ENCODE measurements around the gene CSPG4.
A peak's percentile ranks its signal among the peaks of the same experiment; 100 is the strongest.
"Not testable (repeated sequence)": the region's sequence is repeated elsewhere in the genome, so short reads cannot be mapped to it uniquely, and the experiment has no call there.

Gene CSPG4

DNA sequence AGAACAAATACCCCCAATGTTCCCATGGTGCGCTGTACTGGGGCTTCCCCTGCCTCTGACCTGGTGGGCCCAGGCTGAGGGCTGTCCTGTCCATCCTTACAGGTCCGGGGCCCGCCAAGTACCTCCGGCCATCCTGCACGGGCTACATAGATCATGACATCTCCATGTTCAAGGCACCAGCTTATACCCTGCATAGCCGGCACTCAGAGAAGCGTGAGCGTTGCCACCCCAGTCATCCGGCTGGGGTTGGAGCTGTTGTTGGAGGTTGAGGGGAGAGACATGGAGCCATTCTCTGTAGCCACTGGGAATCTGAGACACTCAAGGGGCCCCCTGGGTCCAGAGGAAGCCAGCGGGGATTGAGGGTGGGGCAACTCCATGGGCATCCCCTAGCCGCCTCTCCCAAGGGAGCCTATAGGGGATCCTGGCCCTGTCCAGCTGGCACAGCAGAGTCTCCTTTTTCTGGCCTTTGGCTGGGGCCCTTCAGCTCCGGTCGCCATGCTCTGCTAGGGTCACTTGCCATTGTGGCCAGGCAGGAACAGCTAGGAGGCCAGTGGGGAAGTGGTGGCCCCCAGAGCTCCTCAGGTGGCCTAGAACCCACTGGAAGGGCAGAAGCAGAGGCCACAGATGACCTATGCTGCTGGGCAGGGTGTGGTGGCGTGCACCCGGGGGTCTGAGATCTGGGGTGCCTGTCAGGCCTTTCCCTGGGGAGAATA, 12.5 kb upstream of the CSPG4 start:
- no peak for DNase-seq

- DNase-seq = peak; percentile 34 to 52
Observed at GRCh38 chr15:75723847-75724660, 11.4 kb upstream of the CSPG4 start.

GRCh38 chr15:75723171-75723846, 10.7 kb upstream of the CSPG4 start:
- DNase-seq = no peak

- no peak for DNase-seq
Observed at GRCh38 chr15:75721923-75722870, 9.5 kb upstream of the CSPG4 start.

- DNase-seq = no peak
Observed at GRCh38 chr15:75721480-75721922, 8.9 kb upstream of the CSPG4 start.

DNA sequence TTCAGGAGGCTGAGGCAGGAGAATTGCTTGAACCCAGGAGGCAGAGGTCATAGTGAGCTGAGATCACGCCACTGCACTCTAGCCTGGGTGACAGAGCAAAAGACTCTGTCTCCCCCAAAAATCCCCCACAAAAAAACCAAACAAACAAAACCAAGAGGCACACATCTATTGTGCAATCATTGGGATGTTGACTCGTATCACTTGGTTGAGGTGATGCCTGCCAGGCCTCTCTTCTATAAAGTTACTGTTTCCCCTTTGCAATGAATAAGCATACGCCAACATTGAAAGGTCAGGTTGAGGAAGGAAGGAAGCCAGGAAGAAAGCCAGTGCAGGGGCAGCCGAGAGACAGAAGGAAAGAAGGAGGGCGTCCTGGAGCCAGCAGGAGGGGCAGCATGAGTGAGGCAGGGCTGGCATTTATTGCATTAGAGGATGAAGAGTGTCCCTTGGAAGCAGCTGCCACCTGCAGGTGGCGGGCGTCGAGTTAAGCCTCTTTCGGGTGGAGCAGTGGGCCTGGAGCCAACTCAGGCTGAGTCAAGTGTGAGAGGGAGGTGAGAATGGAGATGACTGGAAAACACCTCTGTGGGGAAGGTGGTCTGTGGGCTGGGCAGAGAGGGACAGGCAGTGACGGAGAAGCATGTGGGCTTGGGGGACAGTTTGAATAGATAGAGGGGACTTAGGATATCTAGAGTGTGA, 8.3 kb upstream of the CSPG4 start:
- DNase-seq = peak; percentile 35 to 60

DNA sequence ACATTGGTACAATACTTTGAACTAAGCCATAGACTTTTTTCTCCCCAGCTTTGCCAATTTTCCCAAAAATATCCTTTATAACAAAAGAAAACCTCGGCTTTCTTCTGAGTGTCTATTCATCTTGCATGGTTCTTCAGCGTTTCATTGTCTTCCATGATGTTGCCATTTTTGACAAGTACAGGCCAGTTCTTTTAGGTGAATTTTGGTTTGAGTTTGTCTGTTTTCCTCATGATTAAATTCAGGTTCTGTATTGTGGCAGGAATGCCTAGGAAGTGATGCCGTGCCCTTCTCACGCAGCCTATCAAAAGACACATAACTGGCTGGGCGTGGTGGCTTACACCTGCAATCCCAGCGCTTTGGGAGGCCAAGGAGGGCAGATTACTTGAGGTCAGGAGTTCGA, 7.6 kb upstream of the CSPG4 start:
- DNase-seq = no peak

- no peak for DNase-seq
Observed at GRCh38 chr15:75718328-75718727, 5.7 kb upstream of the CSPG4 start.

DNA sequence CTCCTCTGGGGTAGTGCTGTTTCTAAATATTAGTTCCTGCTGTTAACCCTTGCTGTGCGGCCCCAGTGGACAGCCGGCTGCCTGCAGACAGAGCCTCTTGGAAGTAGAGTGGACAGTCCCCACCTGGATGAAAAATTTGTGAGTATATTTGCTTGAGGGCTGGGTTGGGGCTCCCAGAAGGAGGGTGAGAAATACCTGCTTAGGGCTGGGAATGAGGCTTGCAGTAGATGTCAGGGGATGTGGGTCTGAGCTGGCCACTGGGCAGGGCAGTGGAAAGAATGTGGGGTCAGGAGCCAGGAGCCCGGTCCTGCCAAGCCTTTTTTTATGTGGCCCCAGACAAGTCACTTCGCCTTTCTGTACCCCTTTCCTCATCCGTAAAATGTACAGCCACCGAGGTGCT, 4.4 kb upstream of the CSPG4 start:
- not testable (repeated sequence) for DNase-seq

DNA sequence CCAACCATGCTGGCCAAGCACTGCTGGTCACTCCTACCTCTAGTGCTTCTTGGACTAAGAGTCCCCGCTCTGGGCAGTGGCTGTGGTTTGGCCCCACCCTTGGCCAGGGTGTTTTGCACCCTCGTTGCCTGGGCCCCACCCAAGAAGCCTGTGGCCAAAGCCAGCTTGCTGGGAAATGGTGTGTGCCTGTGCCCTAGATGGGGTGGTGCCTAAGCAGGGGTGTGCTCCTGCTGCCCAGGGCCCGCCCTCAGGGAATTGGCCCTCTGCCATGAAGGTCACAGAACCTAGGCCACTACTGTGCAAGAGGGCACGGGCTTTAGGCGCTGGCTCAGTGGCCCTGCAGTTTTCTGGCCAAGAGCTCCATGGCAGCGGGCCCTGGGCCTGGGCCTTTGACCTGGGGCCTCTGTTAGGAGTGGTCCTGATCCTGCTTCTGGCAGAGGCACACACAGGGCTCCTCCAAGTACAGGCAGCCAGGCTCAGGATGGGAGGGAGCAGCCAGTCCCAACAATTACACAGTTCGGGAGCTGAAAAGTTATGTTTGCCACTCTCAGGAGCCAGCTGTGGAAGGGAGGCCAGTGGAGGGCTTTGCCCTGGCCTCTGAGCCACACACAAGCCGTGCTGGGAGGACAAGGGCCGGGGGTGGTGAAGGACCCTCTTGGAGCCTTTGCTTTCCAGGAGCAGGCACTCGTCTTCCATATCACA, 3.8 kb upstream of the CSPG4 start:
- DNase-seq = not testable (repeated sequence)

GRCh38 chr15:75715312-75715832, 2.7 kb upstream of the CSPG4 start:
- DNase-seq = not testable (repeated sequence)

- DNase-seq = no peak
Observed at GRCh38 chr15:75714195-75714594, 1.5 kb upstream of the CSPG4 start.

- no peak for DNase-seq
Observed at GRCh38 chr15:75713338-75713895, 769 bp upstream of the CSPG4 start.

DNA sequence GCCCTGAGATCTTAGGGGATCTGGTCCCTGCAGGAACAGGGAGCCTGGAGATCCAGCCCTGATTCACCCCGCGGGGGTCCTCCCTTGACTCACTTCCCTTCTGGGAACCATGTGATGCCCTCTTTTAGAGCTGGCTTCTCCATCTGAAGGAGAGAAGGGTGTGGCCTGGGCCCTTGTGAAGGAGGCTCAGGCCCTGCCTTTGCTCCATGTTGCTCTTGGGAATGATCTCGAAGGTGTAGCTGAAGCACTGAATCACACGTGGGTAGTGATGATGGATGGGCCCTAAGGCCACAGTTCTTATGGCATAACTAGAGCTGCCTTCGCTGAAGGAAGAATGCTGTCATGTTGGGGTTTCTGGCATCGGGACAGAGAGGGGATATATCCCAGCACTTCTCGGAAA, 1.2 kb downstream of the CSPG4 start:
- not testable (repeated sequence) for DNase-seq

DNA sequence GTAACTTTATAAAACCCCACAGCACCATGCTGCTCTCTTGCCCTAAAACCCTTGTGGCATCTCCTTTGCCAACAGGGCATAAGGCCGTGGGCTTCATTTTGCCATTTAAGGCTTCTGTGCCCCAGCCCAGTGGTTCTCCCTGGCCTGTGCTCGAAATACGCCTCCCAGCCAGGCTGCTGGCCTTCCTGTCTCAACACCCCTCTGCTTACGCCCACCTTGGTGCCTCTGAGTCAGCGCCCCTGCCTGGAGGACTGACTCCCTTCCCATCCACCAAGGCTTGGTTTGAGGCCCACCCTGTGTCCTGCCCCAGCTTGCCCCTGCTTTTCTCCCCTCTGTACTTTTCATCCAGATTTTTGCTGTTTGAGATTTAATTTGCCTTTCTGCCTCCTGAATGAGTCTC, 1.8 kb downstream of the CSPG4 start:
- not testable (repeated sequence) for DNase-seq

DNA sequence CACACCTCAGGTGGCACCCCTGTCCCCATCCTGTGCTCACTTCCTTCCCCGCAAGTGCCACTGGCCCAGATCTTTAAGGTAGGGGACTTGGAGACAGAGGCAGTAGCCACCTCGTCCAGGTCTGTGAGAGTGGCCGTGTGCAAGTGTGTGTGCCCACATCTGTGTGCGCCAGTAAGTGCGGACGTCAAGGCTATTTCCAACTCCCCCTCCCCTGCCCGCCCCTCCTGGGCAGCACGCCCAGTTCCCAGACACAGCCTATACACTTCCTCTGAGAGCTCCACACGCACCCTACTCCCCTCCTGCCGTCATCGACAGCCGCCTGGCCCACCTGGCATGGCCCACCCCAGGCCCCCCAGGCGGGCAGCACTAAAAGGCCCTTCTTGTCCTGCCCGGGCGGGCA, 3.2 kb downstream of the CSPG4 start:
- not testable (repeated sequence) for DNase-seq

DNA sequence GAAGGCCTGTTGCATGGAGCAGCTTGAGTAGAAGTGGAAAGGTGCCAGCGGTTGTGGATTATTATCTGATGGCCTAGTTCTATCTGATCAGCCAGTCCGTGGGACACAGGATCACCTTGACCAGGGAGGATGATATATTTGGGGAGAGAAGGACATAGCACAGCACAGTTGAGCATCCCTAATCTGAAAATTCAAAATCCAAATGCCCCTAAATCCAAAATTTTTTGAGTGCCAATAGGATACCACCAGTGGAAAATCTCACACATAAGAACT, 6.0 kb downstream of the CSPG4 start:
- DNase-seq = no peak

- no peak for DNase-seq
Observed at GRCh38 chr15:75705854-75706681, 6.6 kb downstream of the CSPG4 start.

GRCh38 chr15:75705375-75705774, 7.3 kb downstream of the CSPG4 start:
- DNase-seq = not testable (repeated sequence)

DNA sequence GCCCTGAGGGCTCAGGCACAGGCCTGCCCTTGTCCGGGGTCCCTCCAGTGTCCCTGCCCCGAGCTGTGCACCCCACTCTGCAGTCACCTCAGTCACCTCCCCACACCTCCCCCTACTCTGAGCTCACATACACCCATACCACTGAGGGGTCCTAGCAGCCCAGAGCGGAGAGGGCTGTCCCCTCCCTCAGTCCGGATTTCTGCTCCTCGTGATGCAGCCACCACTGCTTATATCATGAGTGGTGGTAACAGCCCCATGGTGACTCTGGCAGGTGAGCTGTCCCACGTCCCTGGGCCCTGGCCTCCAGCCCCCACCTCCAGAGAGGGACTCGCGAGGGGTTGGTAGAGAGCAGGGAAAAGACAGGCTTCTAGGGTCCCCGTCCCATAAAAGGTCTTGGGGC, 8.0 kb downstream of the CSPG4 start:
- no peak for DNase-seq

Measured in stimulated activated CD4-positive, alpha-beta T cell treated with anti-CD3 and anti-CD28 coated beads, Interleukin-2, amount 100 ng/mL, for 24 hours (primary cell).